ENCODE data around the gene CCL2.

- no peak for TF ChIP-seq CTCF (conservative IDR thresholded peaks at IDR 0.05; ENCODE audit: low read depth in 2 of 2)
- TF ChIP-seq POLR2AphosphoS5 (IDR thresholded peaks at IDR 0.05; ENCODE audit: low read depth): no peak
- TF ChIP-seq EZH2phosphoT487 (IDR thresholded peaks at IDR 0.05; ENCODE audit: unreplicated experiment): no peak
- no peak for TF ChIP-seq NANOG (IDR thresholded peaks at IDR 0.05; ENCODE audit: borderline replicate concordance)
- TF ChIP-seq CREB1 (CRISPR knock-in tag; IDR thresholded peaks at IDR 0.05; ENCODE audit: low read depth): no peak
- no peak for TF ChIP-seq EZH2 (IDR thresholded peaks at IDR 0.05; ENCODE audit: low read depth, unreplicated experiment)
- no peak for TF ChIP-seq ETS1 (IDR thresholded peaks at IDR 0.05)
- TF ChIP-seq REST (IDR thresholded peaks at IDR 0.05; ENCODE audit: unreplicated experiment): no peak
Observed at GRCh38 chr17:34249478-34249877, 5.6 kb upstream of the CCL2 start.

All from GM23338 (cell line).